Activated gamma-delta T cell treated with Interleukin-2 at 50 U/mL for 16 hours (primary cell): Measurements from ENCODE around the gene UGT1A7.

Source experiments
- DNase-seq: peaks from one replicate; pipeline ENCODE4 v3.0.0-alpha.2; 2020

Gene UGT1A7

DNA sequence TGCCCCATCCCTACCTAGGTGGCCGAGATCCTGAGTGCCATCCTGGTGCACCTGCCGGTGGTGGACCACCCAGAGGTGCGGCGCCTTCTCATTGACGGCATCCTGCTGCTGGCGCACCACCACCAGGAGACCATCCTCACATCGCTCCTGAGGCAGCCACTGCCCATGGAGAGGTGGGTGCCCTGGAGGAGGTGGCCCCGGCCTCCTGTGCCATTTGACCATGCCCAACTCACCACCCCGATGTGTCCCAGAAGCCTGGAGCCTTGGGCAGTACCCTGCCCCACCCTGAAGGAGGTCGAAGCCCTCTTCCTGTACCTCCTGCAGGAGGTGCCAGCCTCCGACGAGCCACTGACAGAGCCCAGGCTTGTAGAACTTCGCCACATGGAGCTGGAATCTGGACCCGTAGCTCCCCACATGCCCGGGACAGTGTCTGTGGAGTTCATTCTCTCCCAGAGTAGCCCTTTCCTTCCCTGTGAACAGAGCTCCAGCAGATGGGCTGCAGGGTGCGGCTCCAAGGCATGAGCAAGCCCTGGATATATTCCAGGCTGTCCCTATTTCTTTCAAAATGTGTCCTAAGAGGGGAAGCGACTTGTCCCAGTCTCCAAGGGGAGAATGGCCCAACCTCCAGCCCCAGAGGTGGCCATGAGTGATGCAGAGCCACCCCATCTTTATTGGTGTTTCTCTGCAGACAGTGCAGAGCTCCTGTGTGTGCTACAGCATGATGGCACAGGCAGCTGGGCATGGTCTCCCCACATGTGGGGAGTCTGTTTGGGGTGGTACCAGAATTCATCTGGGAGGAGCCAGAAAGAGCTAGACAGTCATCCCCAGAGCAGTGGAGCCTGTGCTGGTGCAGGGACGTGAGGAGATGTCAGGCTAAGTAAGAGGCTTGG, 138.4 kb downstream of the UGT1A7 start:
- DNase-seq, result no peak

- DNase-seq, result no peak
Measured at GRCh38 chr2:233820774-233821105, 139.0 kb downstream of the UGT1A7 start.

GRCh38 chr2:233821196-233821595, 139.5 kb downstream of the UGT1A7 start:
- no peak for DNase-seq

- no peak for DNase-seq
Measured at GRCh38 chr2:233821709-233822100, 140.0 kb downstream of the UGT1A7 start.

DNA sequence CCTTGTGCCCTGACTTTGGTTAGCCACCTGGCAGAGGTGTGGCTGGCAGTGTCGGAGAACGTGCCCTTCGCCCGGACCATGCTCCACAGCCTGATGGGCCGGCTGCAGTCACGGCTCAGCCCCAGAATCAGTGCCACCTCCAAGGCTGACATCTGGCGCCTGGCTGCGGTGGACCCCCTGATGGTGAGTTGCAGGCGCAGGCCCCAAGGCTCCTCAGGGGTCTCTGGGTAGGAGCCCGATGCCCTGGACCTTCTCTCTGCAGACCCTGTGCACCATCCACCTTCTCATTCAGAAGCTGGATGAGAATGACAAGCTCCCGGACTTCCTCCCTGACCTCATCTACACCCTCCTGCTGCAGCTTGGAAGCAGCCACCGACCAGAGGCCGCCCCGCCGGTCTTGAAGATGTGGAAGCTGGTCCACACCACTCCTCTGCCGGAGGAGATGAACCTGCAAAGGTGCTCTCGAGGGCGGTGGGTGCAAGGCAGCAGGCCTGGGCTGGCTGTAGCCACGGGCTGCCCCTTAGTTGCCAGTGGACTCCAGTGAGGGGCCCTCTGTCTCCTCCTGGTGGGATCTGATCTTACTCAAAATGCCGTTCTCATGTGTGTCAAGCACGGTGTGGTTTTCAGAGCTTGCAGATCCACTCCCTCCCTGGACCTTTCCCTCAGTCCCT, 140.5 kb downstream of the UGT1A7 start:
- no peak for DNase-seq
